Smooth muscle cell of the brain vasculature (primary cell): ENCODE results near the gene FAM163A.
"Not testable (repeated sequence)": the region's sequence is repeated elsewhere in the genome, so short reads cannot be mapped to it uniquely, and the experiment has no call there.

Source experiments
- DNase-seq: peaks from one replicate; pipeline ENCODE4 v3.0.0-alpha.2; 2012; ENCODE audit warnings: low read depth, low spot score

Gene FAM163A

DNA sequence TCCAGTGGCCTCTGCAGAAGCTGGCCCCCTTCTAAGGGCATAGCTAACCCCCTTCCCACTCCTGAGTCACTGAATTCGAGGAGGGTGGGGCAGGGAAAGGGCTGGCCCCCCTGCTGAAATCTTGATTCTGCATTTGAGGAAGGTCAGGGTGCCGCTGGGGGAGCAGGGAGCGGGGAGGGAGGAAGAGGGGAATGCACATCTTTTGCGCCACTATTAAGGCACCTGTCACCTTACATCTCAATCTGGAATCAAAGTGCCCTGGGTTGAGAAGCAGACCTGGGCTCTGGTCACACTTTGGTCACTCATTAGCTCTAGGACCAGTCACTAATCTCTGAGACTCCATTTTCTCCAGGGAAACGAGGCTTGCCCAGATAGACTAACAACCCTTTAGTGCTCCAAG is 72.5 kb downstream of the FAM163A start:
- DNase-seq: no peak

DNA sequence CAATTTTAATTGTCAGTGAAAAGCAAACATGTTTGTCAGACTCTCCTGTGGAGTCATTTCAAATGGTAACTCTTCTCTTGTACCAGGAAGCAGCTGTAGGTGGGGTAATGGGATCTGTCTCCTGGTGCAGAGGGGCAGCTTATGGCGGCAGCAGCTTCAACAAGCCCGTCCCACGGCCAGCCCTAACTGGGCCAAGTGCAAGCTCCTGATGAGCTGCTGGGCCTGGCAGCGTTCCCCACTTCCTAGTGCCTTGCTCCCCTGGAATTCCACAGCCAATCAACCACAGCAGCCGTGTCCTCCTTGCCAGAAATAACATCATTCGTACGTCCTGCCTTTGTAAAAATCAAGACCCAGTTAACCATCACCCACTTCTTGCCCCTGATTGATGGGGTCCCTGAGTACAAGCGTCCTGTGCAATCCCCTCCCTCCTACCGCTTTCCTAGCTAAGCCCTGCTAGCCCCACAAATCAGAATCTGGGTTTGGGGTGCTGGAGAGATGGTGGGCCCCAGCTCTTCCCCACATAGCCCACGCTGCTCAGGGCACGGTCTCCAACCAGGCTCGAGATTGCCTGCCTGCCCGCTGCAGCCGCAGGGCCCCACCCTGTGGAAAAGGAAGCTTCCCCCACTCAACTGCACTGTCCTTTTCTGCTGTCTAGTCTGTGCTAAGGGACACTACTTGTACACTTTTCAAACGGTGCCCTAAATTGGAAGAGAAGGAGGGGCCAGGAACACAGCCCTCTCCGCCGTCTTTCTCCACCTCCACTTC is 73.3 kb downstream of the FAM163A start:
- no peak for DNase-seq

GRCh38 chr1:179817056-179817455 is 74.0 kb downstream of the FAM163A start:
- no peak for DNase-seq

DNA sequence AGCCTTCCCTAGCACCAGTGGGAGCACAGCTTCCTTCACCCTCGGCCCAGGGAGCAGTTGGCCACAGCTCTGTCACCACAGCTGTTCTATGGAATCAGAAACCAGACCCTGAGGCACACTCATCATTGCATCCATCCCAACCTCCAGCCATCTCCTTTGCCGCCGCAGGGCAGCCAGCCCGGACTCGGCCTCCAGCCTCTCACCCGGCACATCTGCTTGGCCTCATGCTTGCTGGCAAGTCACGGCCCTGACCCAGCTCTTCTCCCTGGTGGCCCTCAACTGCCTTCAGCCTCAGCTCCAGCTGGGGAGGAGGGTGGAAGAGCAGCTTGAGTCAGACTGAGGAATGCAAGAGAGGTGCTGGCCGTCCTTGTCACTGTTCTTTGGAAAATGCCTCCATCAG is 74.7 kb downstream of the FAM163A start:
- no peak for DNase-seq

- DNase-seq: no peak
Measured at GRCh38 chr1:179818260-179818659, 75.2 kb downstream of the FAM163A start.

DNA sequence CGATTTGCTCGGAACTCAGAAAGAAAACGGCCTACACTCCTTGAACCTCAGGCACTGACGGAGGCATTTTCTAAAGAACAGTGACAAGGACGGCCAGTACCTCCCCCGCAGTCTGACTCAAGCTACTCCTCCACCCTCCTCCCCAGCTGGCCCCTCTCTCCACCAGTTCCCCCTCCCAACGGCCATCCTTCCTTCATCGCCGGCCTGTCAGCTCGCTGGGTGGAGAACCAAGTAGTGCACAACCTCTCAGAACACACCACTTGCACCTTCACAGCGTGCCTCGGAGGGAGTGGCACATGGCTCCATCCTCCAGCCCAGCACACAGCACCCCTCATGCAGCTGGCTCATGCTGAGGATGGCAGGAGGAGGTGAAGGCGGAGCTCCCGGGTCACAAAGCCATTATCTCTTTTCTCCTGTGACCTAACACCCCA is 75.7 kb downstream of the FAM163A start:
- DNase-seq: no peak

DNA sequence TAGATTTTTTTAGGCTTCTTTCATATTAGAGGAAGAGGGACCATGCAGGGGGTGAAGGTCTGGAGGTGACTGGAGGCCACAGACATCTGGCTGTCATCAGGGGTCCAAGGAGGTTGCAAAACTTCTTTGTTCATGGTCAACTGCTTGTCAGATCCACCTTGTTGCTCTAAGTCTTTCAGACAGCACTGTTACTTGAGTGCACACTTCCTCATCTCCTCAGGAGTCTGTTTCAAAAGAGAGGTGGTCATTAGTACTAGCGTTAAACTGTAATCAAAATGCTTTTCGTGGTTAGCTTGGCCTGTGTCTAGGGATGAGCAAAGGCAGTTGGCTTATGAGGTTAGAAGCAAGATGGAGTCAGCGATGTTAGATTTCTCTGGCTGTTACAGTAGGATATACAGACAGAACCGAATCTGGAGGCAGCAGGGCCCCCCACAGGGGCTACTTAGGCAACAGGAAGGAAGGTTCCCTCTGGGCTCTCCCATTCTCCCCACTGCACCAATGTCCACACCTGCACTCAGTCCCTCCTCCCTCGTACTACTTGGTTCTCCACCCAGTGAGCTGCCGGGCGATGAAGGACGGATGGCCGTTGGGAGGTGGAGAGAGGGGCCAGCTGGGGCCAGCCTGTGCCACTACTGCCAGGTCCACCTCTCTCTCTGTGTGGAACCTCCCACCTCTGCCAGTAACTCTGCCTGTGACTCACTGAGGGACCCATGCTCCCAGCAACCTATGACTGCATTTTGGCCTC is 77.3 kb downstream of the FAM163A start:
- DNase-seq: no peak

GRCh38 chr1:179821524-179821923 is 78.4 kb downstream of the FAM163A start:
- no peak for DNase-seq

DNA sequence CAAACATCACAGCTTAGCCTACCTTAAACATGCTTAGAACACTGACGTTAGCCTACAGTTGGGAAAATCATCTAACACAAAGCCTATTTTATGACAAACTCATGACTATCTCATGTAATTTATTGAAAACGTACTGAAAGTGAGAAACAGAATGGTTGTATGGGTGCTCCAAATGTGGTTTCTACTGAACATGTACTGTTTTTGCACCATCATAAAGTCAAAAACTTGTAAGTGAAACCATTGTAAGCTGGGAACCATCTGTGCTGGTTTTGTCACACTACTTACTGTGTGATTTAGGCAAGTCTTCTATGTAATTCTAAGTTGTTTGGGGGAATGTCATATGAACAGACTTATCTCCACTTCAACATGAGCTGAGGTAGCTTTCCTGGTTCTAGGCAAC is 79.0 kb downstream of the FAM163A start:
- no peak for DNase-seq

- no peak for DNase-seq
Measured at GRCh38 chr1:179823693-179824092, 80.6 kb downstream of the FAM163A start.

DNA sequence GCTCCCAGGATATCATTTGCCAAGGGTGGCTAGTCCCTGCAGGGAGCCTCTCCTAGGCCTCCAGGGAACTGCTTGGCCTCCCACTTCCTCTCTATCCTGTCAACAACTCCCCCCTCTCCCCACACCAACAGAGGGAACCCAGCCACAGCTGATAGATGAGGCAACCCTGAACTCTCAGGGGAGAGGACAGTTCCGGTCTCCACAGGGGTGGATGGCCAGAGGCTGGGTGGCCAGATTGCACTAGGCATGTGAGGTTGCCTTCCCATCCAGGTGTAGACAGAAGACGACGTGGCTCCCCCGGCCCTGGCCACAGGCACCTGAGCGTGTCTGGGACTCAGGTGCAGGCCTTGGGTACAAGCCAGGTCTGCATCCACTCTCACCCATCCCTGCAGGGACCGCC is 81.2 kb downstream of the FAM163A start:
- DNase-seq: no peak

GRCh38 chr1:179825206-179825605 is 82.1 kb downstream of the FAM163A start:
- DNase-seq: no peak

- no peak for DNase-seq
Measured at GRCh38 chr1:179825798-179826460, 82.8 kb downstream of the FAM163A start.

- DNase-seq: no peak
Measured at GRCh38 chr1:179826626-179827280, 83.7 kb downstream of the FAM163A start.

- no peak for DNase-seq
Measured at GRCh38 chr1:179828554-179829110, 85.5 kb downstream of the FAM163A start.

- no peak for DNase-seq
Measured at GRCh38 chr1:179831225-179831624, 88.1 kb downstream of the FAM163A start.

DNA sequence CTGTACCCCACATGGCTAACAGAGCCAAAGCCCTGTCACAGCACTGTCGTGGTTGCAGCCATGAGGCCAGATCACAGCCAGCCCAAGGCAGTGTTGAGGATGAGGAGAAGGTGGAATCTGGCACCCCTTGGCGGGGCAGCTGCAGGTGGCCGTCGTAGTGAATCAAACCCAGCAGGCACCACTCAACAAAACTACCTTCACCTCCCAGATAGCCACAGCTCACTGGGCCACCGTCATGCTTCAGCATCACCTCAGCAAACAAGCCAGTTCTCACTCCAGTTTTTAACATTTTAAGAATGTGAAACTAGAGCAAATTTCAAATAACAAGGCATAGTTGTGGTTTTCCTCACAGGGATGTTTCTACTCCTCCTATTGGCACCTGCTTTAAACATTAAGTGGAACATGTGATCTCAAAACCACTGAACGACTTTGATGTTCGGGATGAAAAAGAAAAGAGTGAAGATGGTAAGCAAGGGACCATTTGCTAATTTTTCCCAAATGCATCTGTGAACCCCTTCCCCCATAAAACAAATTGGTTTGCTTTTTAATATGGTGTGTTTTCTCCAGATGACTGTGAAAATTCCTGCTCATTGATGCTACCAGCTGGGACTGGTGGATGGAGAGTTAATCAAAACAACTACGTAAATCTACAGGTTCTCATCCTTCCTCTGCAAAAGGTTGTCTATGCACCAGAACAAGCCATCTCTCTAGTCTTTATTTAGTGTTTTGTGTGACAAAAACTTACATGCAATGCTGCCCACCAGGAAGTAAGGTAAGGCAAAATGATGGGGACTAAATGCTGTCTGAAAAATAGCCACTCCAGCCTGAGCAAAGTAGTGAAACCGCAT is 89.0 kb downstream of the FAM163A start:
- no peak for DNase-seq

DNA sequence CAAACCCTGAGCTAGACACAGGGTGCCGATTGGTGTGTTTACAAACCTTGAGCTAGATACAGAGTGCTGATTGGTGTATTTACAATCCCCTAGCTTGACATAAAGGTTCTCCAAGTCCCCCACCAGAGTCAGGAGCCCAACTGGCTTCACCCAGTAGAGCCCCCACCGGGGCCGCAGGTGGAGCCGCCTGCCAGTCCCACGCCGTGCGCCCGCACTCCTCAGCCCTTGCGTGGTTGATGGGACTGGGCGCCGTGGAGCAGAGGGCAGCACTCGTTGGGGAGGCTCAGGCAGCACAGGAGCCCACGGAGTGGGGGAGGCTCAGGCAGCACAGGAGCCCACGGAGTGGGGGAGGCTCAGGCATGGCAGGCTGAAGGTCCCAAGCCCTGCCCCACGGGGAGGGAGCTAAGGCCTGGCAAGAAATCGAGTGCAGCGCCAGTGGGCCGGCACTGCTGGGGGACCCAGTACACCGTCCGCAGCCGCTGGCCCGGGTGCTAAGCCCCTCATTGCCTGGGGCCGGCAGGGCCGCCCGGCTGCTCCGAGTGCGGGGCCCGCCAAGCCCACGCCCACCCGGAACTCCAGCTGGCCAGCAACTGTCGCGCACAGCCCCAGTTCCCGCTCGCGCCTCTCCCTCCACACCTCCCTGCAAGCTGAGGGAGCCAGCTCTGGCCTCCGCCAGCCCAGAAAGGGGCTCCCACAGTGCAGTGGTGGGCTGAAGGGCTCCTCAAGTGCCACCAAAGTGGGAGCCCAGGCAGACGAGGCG is 93.8 kb downstream of the FAM163A start:
- not testable (repeated sequence) for DNase-seq

- DNase-seq: no peak
Measured at GRCh38 chr1:179840107-179840506, 97.0 kb downstream of the FAM163A start.

- DNase-seq: no peak
Measured at GRCh38 chr1:179848233-179848632, 105.1 kb downstream of the FAM163A start.
